GM12878 (cell line): ENCODE measurements around the gene TIRAP. TPM values are rescaled to one million over a fixed set of nuclear protein-coding genes. Genes with fewer than 3 reads are reported as not detected.

ENCODE experiments used
- ATAC-seq: fragments of 200-7000 bp; cut with Tn5 transposase; 3 replicates; pipeline ENCODE4 v1.9.1; 2020; ENCODE audit warnings: mild to moderate bottlenecking, moderate library complexity
- BruUV-seq: library from RNA; stranded (reverse); fragments of 400-500 nt; replicated peaks from 2 replicates; lab custom pipeline; 2021; lab: Mats Ljungman, UMichigan
- CTCF ChIA-PET: fragments of 300-600 bp; sonication (Branson Sonifier 250); formaldehyde crosslinking; extraction: SDS; loops from one replicate; lab custom pipeline; 2021; ENCODE audit warnings: inconsistent platforms; lab: Yijun Ruan, JAX
- POLR2A ChIA-PET: fragments of 350-600 bp; formaldehyde crosslinking; extraction: SDS; loops from one replicate; lab custom pipeline; 2021; ENCODE audit warnings: inconsistent platforms; lab: Charles Lee
- RAD21 ChIA-PET: fragments of 300-600 bp; sonication (Branson Sonifier 250); formaldehyde crosslinking; loops from one replicate; lab custom pipeline; 2023; ENCODE audit warnings: antibody characterized with exemption; ENCODE audit not compliant: unreplicated experiment; lab: Charles Lee
- SMC1A ChIA-PET: fragments of 300-600 bp; sonication (Branson Sonifier 250); formaldehyde crosslinking; loops from one replicate; lab custom pipeline; 2023; ENCODE audit not compliant: unreplicated experiment, uncharacterized antibody; lab: Charles Lee
- DNase-seq: peaks from one replicate; pipeline ENCODE4 v3.0.0-alpha.2; 2011; ENCODE audit warnings: low read depth, low spot score
- FAIRE-seq: peaks from 3 replicates; lab custom pipeline; 2011; peaks lifted over from hg19 to GRCh38; lab: Jason Lieb, UNC
- H2AFZ ChIP-seq: 2 replicates; pipeline ENCODE4 v1.6.0; 2011; ENCODE audit warnings: low read depth, low read length, control low read depth; ENCODE audit not compliant: control insufficient read depth
- H3K27ac ChIP-seq: 2 replicates; pipeline ENCODE4 v1.5.1; 2011; ENCODE audit warnings: control low read depth; ENCODE audit not compliant: control insufficient read depth, insufficient read depth
- H3K27me3 ChIP-seq, 2 experiments: replicated peaks in 1 of 2; 2 replicates each; pipeline versions ENCODE4 v1.6.0 to v1.6.1; 2011; ENCODE audit warnings: low read length in 1 of 2; ENCODE audit not compliant: control insufficient read depth in 2 of 2, insufficient read depth in 2 of 2
- H3K36me3 ChIP-seq, 2 experiments: 2 replicates each; pipeline ENCODE4 v1.5.1; 2011; ENCODE audit warnings: low read length in 1 of 2; ENCODE audit not compliant: control insufficient read depth in 2 of 2, insufficient read depth in 2 of 2
- H3K4me1 ChIP-seq: 2 replicates; pipeline ENCODE4 v1.6.1; 2011; ENCODE audit warnings: mild to moderate bottlenecking, low read length, moderate library complexity, mixed read lengths; ENCODE audit not compliant: control insufficient read depth, insufficient read depth
- H3K4me2 ChIP-seq: 2 replicates; pipeline ENCODE4 v1.6.0; 2011; ENCODE audit warnings: control low read depth; ENCODE audit not compliant: control insufficient read depth, insufficient read depth
- H3K4me3 ChIP-seq: fragments of 200-600 bp; sonication (generic); 2 replicates; pipeline ENCODE4 v1.5.1; 2016
- H3K79me2 ChIP-seq: 2 replicates; pipeline ENCODE4 v1.6.0; 2011; ENCODE audit warnings: low read length; ENCODE audit not compliant: control insufficient read depth, insufficient read depth
- H3K9ac ChIP-seq: 2 replicates; pipeline ENCODE4 v1.8.0; 2011; ENCODE audit warnings: low read length, control low read depth, mixed read lengths; ENCODE audit not compliant: control insufficient read depth, insufficient read depth
- H3K9me3 ChIP-seq: replicated peaks from 3 replicates; pipeline ENCODE4 v1.5.1; 2011; ENCODE audit warnings: mild to moderate bottlenecking, low read length; ENCODE audit not compliant: control insufficient read depth, insufficient read depth
- H4K20me1 ChIP-seq: 2 replicates; pipeline ENCODE4 v1.6.0; 2011; ENCODE audit not compliant: control insufficient read depth, insufficient read depth
- KLF5 ChIP-seq: fragments of 450-650 bp; IDR thresholded peaks from 2 replicates; pipeline ENCODE4 v1.6.1; 2014; ENCODE audit warnings: mild to moderate bottlenecking; ENCODE audit not compliant: partially characterized antibody
- NR2F1 ChIP-seq: fragments of 450-650 bp; conservative IDR thresholded peaks from 2 replicates; pipeline ENCODE4 v1.6.1; 2017; ENCODE audit warnings: mild to moderate bottlenecking
- PRDM15 ChIP-seq: fragments of 450-650 bp; formaldehyde crosslinking; IDR thresholded peaks from 2 replicates; pipeline ENCODE4 v1.4.0; 2020; ENCODE audit warnings: mild to moderate bottlenecking, moderate library complexity
- STAT1 ChIP-seq: fragments of 450-650 bp; conservative IDR thresholded peaks from 2 replicates; pipeline ENCODE4 v1.6.1; 2014; ENCODE audit warnings: antibody characterized with exemption, mild to moderate bottlenecking
- TCF12 ChIP-seq: IDR thresholded peaks from 2 replicates; pipeline ENCODE4 v1.6.1; 2011; ENCODE audit warnings: low read depth, mild to moderate bottlenecking, low read length
- TCF7 ChIP-seq: IDR thresholded peaks from 2 replicates; pipeline ENCODE4 v1.6.1; 2014; ENCODE audit warnings: antibody characterized with exemption, borderline replicate concordance
- USF1 ChIP-seq: IDR thresholded peaks from 2 replicates; pipeline ENCODE4 v1.6.1; 2011; ENCODE audit warnings: borderline replicate concordance, low read depth, mild to moderate bottlenecking, moderate library complexity, mixed read lengths, low read length; ENCODE audit not compliant: insufficient read depth; ENCODE audit errors: extremely low read length
- ZSCAN29 ChIP-seq: fragments of 450-650 bp; IDR thresholded peaks from 2 replicates; pipeline ENCODE4 v1.6.1; 2017; ENCODE audit warnings: mild to moderate bottlenecking, moderate library complexity
- WGBS: methylation state at CpG from one replicate; pipeline ENCODE4 v1.1.6; 2016; ENCODE audit warnings: low lambda C conversion rate; ENCODE audit not compliant: insufficient replicate concordance, insufficient coverage; ENCODE audit errors: missing lambda C conversion rate; 5-methylcytosine and 5-hydroxymethylcytosine counted together
- in situ Hi-C: fragments of 300-500 bp; cut with MboI; formaldehyde crosslinking; loops from 9 replicates; pipeline ENCODE4 v1.14.3; 2018; ENCODE audit warnings: mixed read lengths
- intact Hi-C: fragments of 100-400 bp; cut with micrococcal nuclease; formaldehyde crosslinking; loops from one replicate; pipeline ENCODE4 v1.14.2; 2022; ENCODE audit not compliant: unreplicated experiment
- polyA plus RNA-seq, 11 experiments: library from polyadenylated mRNA; depleted of rRNA in 4 of 11; unstranded in 6 of 11; stranded (reverse) in 5 of 11; fragments of >200 nt; fragmentation: Nextera tagmentation in 4 of 11; fragmentation: Illumina TruSeq in 1 of 11; extraction: Ambion mirVana in 4 of 11; extraction: Trizol in 1 of 11; gene quantifications; 1 replicate in 1 of 11; 2 replicates in 10 of 11; pipeline versions ENCODE4 v1.2.1 to v1.2.3, GENCODE V29; 2011 to 2016; ENCODE audit warnings: inconsistent platforms in 2 of 11, missing spikeins in 2 of 11, low read depth in 1 of 11
- total RNA-seq, 4 experiments: library from RNA; depleted of rRNA in 3 of 4; stranded (reverse); fragments of >200 nt in 3 of 4; fragmentation: Illumina TruSeq in 1 of 4; extraction: Trizol in 1 of 4; gene quantifications; 2 replicates each; pipeline versions ENCODE4 v1.2.1 to v1.2.3, GENCODE V29; 2013 to 2021

TIRAP gene
- total and polyA plus RNA-seq, 10 of the 15 experiments (the other 5 are each of a cell fraction or from before 2014, with no cell fraction given) = 0.76 to 9.9 (median 4.7) TPM

- Histone ChIP-seq H3K27ac (no peak overlapping the region), H3K27me3 (no peaks in the 10 kb centered on the region), H3K9ac (no peak overlapping the region), H3K79me2 (no peaks in the 10 kb centered on the region; the same call in 1 of the 2 replicates), H3K9me3 (no peaks in the 10 kb centered on the region), H3K4me1 (peaks cover 8% of the 10 kb centered on the region), H2AFZ (no peak overlapping the region), H3K36me3 (peaks cover 8 to 10% of the 10 kb centered on the region in 2 experiments; a peak in 3 of 4 replicates), H4K20me1 (no peaks in the 10 kb centered on the region), H3K4me2 (no peak overlapping the region), H3K4me3 (no peak overlapping the region)
- ChIA-PET CTCF (interaction anchor here (1.3 to 1.5 kb wide), 2 partner anchors 8 to 19 kb away, joined by 3 to 5 read pairs; no protein-coding TSS in a partner anchor), RAD21 (no interaction called here), POLR2A (interaction anchor here (1.3 kb wide), 1 partner anchor 8 kb away, joined by 4 read pairs; no protein-coding TSS in a partner anchor), SMC1A (interaction anchor here (0.7 to 1.9 kb wide), 3 partner anchors 9 to 21 kb away, joined by 3 to 6 read pairs (median 6); no protein-coding TSS in a partner anchor)
- DNase-seq (no peak), FAIRE-seq (no peak), ATAC-seq (no peak)
- intact Hi-C loops = no loop called here
- 97% methylated on average over 12 of the region's 12 CpGs for WGBS
- in situ Hi-C loops = no loop called here
- BruUV-seq = no TSS peak
- no peak for TF ChIP-seq USF1
- TF ChIP-seq KLF5 = no peak
- TF ChIP-seq NR2F1 = no peak
- no peak for TF ChIP-seq ZSCAN29
- no peak for TF ChIP-seq TCF7
- no peak for TF ChIP-seq STAT1
- TF ChIP-seq TCF12 = no peak
- TF ChIP-seq PRDM15 (CRISPR knock-in tag) = no peak
Observed at GRCh38 chr11:126290887-126291286, 8.0 kb downstream of the TIRAP start.
